ENCODE data around the gene SMIM27. TPM values are rescaled to one million over a fixed set of nuclear protein-coding genes. Genes with fewer than 3 reads are reported as not detected.

The SMIM27 gene
- total RNA-seq, 1 experiment from 2014 or later, result 15.7 TPM

DNA sequence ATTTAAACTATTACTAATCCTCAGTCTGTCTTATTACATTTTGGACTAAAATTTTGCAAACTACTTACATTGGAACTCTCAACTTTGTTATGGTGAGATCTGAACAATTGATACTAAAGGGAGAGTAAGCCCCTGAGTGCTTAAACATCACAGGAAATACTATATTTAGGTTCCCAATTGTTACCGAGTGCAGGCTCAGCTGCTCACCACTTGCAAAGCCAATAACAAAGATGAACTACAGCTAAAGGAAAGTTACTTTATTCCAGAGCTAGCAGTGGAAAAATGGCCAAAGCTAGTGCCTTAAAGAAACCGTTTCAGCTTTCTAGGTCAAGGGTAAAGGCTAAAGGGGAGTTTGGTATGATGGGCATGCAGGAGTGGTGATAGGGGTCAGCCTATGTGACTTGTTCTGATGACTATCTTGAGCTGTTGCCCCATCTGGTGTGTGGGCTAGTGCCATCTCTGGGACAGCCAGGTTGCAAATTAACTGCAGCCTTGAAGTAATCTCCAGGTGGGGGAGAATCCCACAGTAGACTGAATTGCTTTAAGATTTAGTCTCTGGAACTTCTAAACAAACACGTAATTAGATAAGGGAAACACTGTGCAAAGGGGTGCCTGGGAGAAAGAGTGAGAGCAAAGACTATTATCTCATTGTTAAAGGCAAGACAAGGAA lies 28.6 kb downstream of the SMIM27 start:
- H4K5ac ChIP-seq (ENCODE audit: insufficient read length, low read depth, low read length), result no peak overlapping the region
- peaks cover 3% of the 10 kb centered on the region; the same call in 1 of the 2 replicates for H3K4me1 ChIP-seq (ENCODE audit: insufficient read depth, low read length)
- H3K9me3 ChIP-seq (ENCODE audit: control insufficient read depth, low read depth, low read length), result no peaks in the 10 kb centered on the region
- no peak overlapping the region for H2BK12ac ChIP-seq (ENCODE audit: insufficient read length, low read depth, low read length)
- WGBS (ENCODE audit: extremely low coverage, insufficient read length, low lambda C conversion rate), result no CpG with 5 or more reads among the region's 3 CpGs
- H4K8ac ChIP-seq (replicated peaks; ENCODE audit: insufficient read length, low read depth, low read length), result no peak overlapping the region
- H3K9ac ChIP-seq (ENCODE audit: extremely low read depth, insufficient read length, low read length), result no peak overlapping the region
- H3K14ac ChIP-seq (ENCODE audit: insufficient read depth, low read length), result no peak overlapping the region
- no peak overlapping the region for H3K56ac ChIP-seq (ENCODE audit: insufficient read length, low read depth, low read length)
- Mint-ChIP-seq H3K4me1 (peaks cover 3 to 10% of the 10 kb centered on the region in 2 experiments; a peak in 3 of 4 replicates), H3K36me3 (ENCODE audit: insufficient read depth in 1 of 3, low read depth in 3 of 3) (no peaks in the 10 kb centered on the region), H3K4me3 (no peak overlapping the region), H3K27ac (no peak overlapping the region), H3K9me3 (peaks cover 0 to 1% of the 10 kb centered on the region in 2 experiments; a peak in 1 of 5 replicates), H3K27me3 (ENCODE audit: low read depth) (peaks cover 1% of the 10 kb centered on the region; the same call in 1 of the 2 replicates)
- H3K23me2 ChIP-seq (ENCODE audit: insufficient read length, low read depth, low read length, poor library complexity, severe bottlenecking), result no peaks in the 10 kb centered on the region
- no peaks in the 10 kb centered on the region for H3K79me2 ChIP-seq (ENCODE audit: insufficient read depth, low read length)
- no peak overlapping the region for H3K27ac ChIP-seq (ENCODE audit: insufficient read length, low read depth, low read length)
- H2BK20ac ChIP-seq (ENCODE audit: low read depth, low read length, poor library complexity, severe bottlenecking), result no peak overlapping the region
- no peaks in the 10 kb centered on the region for H3K27me3 ChIP-seq (ENCODE audit: insufficient read depth, low read length)
- no peaks in the 10 kb centered on the region for H4K20me1 ChIP-seq (ENCODE audit: control insufficient read depth, insufficient read depth, insufficient read length)
- H2BK120ac ChIP-seq (ENCODE audit: low read depth, low read length, poor library complexity, severe bottlenecking), result no peak overlapping the region
- no peak overlapping the region for H3K4me2 ChIP-seq (ENCODE audit: insufficient read depth, insufficient read length, low read length)
- H3K23ac ChIP-seq (ENCODE audit: insufficient read length, low read depth, low read length), result no peak overlapping the region
- no peak for DNase-seq
- no peak overlapping the region for H3K4ac ChIP-seq (ENCODE audit: low read depth, low read length)
- no peaks in the 10 kb centered on the region for H3K79me1 ChIP-seq (ENCODE audit: insufficient read depth, low read depth, low read length, poor library complexity, severe bottlenecking)
- no peak overlapping the region for H2AFZ ChIP-seq (ENCODE audit: low read length)
- H3K18ac ChIP-seq (ENCODE audit: insufficient read length, low read depth, low read length), result no peak overlapping the region
- H4K91ac ChIP-seq (ENCODE audit: insufficient read length, low read depth, low read length), result no peak overlapping the region
- TF ChIP-seq, protein P1, sequence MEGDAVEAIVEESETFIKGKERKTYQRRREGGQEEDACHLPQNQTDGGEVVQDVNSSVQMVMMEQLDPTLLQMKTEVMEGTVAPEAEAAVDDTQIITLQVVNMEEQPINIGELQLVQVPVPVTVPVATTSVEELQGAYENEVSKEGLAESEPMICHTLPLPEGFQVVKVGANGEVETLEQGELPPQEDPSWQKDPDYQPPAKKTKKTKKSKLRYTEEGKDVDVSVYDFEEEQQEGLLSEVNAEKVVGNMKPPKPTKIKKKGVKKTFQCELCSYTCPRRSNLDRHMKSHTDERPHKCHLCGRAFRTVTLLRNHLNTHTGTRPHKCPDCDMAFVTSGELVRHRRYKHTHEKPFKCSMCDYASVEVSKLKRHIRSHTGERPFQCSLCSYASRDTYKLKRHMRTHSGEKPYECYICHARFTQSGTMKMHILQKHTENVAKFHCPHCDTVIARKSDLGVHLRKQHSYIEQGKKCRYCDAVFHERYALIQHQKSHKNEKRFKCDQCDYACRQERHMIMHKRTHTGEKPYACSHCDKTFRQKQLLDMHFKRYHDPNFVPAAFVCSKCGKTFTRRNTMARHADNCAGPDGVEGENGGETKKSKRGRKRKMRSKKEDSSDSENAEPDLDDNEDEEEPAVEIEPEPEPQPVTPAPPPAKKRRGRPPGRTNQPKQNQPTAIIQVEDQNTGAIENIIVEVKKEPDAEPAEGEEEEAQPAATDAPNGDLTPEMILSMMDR (conservative IDR thresholded peaks at IDR 0.05), result no peak
- H2BK15ac ChIP-seq (ENCODE audit: low read depth, low read length), result no peak overlapping the region
- no peak overlapping the region for H3T11ph ChIP-seq (ENCODE audit: low read length)
- H2BK5ac ChIP-seq (ENCODE audit: insufficient read length, low read length), result no peak overlapping the region
- no peak overlapping the region for H2AK5ac ChIP-seq (ENCODE audit: insufficient read length, low read length)
